Measurements from ENCODE around the gene ZDHHC7.

DNA sequence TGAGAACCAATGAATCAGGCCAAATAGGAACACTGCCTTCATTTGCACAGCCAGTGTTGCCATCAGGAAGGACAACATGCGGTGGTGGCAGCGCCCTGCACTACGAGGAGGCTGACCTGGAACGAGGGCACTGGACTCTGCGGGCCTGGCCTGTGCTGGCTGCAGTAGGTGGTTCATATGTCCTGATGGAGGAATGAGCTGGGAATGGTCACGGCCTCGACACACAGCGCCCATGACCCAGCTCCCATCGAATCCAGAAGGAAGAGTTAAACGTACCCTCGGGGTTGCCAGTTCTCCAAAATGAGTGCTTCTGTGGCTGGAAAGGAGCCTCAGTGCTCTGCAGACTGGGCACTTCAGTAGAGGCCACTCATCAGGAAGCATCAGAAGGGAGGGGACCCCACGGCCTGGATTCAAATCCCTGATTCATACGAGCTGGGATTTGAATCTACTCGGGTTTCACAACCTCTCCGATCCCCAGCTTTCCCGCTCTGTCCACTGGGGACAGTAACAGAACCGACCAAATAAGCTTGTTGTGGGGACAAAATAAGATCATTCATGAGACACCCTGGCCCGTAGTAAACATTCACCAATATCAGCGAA lies 85.5 kb downstream of the ZDHHC7 start:
- TF ChIP-seq CTCF (IDR thresholded peaks at IDR 0.05; ENCODE audit: low read length) (no peak), EZH2 (IDR thresholded peaks at IDR 0.05; ENCODE audit: borderline replicate concordance, low read length) (no peak)

All from OCI-LY1 (cell line).